GM12878 (cell line): ENCODE data around the gene CHMP1B. TPM values are rescaled to one million over a fixed set of nuclear protein-coding genes. Genes with fewer than 3 reads are reported as not detected.

Experiments used
- ATAC-seq: fragments of 200-7000 bp; cut with Tn5 transposase; 3 replicates; pipeline ENCODE4 v1.9.1; 2020; ENCODE audit warnings: mild to moderate bottlenecking, moderate library complexity
- BruUV-seq: library from RNA; stranded (reverse); fragments of 400-500 nt; replicated peaks from 2 replicates; lab custom pipeline; 2021; lab: Mats Ljungman, UMichigan
- CTCF ChIA-PET: fragments of 300-600 bp; sonication (Branson Sonifier 250); formaldehyde crosslinking; extraction: SDS; loops from one replicate; lab custom pipeline; 2021; ENCODE audit warnings: inconsistent platforms; lab: Yijun Ruan, JAX
- POLR2A ChIA-PET: fragments of 350-600 bp; formaldehyde crosslinking; extraction: SDS; loops from one replicate; lab custom pipeline; 2021; ENCODE audit warnings: inconsistent platforms; lab: Charles Lee
- RAD21 ChIA-PET: fragments of 300-600 bp; sonication (Branson Sonifier 250); formaldehyde crosslinking; loops from one replicate; lab custom pipeline; 2023; ENCODE audit warnings: antibody characterized with exemption; ENCODE audit not compliant: unreplicated experiment; lab: Charles Lee
- SMC1A ChIA-PET: fragments of 300-600 bp; sonication (Branson Sonifier 250); formaldehyde crosslinking; loops from one replicate; lab custom pipeline; 2023; ENCODE audit not compliant: unreplicated experiment, uncharacterized antibody; lab: Charles Lee
- DNase-seq: peaks from one replicate; pipeline ENCODE4 v3.0.0-alpha.2; 2011; ENCODE audit warnings: low read depth, low spot score
- FAIRE-seq: peaks from 3 replicates; lab custom pipeline; 2011; peaks lifted over from hg19 to GRCh38; lab: Jason Lieb, UNC
- H2AFZ ChIP-seq: 2 replicates; pipeline ENCODE4 v1.6.0; 2011; ENCODE audit warnings: low read depth, low read length, control low read depth; ENCODE audit not compliant: control insufficient read depth
- H3K27ac ChIP-seq: 2 replicates; pipeline ENCODE4 v1.5.1; 2011; ENCODE audit warnings: control low read depth; ENCODE audit not compliant: control insufficient read depth, insufficient read depth
- H3K27me3 ChIP-seq, 2 experiments: replicated peaks in 1 of 2; 2 replicates each; pipeline versions ENCODE4 v1.6.0 to v1.6.1; 2011; ENCODE audit warnings: low read length in 1 of 2; ENCODE audit not compliant: control insufficient read depth in 2 of 2, insufficient read depth in 2 of 2
- H3K36me3 ChIP-seq, 2 experiments: 2 replicates each; pipeline ENCODE4 v1.5.1; 2011; ENCODE audit warnings: low read length in 1 of 2; ENCODE audit not compliant: control insufficient read depth in 2 of 2, insufficient read depth in 2 of 2
- H3K4me1 ChIP-seq: 2 replicates; pipeline ENCODE4 v1.6.1; 2011; ENCODE audit warnings: mild to moderate bottlenecking, low read length, moderate library complexity, mixed read lengths; ENCODE audit not compliant: control insufficient read depth, insufficient read depth
- H3K4me2 ChIP-seq: 2 replicates; pipeline ENCODE4 v1.6.0; 2011; ENCODE audit warnings: control low read depth; ENCODE audit not compliant: control insufficient read depth, insufficient read depth
- H3K4me3 ChIP-seq: fragments of 200-600 bp; sonication (generic); 2 replicates; pipeline ENCODE4 v1.5.1; 2016
- H3K79me2 ChIP-seq: 2 replicates; pipeline ENCODE4 v1.6.0; 2011; ENCODE audit warnings: low read length; ENCODE audit not compliant: control insufficient read depth, insufficient read depth
- H3K9ac ChIP-seq: 2 replicates; pipeline ENCODE4 v1.8.0; 2011; ENCODE audit warnings: low read length, control low read depth, mixed read lengths; ENCODE audit not compliant: control insufficient read depth, insufficient read depth
- H3K9me3 ChIP-seq: replicated peaks from 3 replicates; pipeline ENCODE4 v1.5.1; 2011; ENCODE audit warnings: mild to moderate bottlenecking, low read length; ENCODE audit not compliant: control insufficient read depth, insufficient read depth
- H4K20me1 ChIP-seq: 2 replicates; pipeline ENCODE4 v1.6.0; 2011; ENCODE audit not compliant: control insufficient read depth, insufficient read depth
- ASH2L ChIP-seq: fragments of 300-600, 200-600 bp; sonication (generic); IDR thresholded peaks from 2 replicates; pipeline ENCODE4 v1.6.1; 2017; ENCODE audit warnings: low read depth, mild to moderate bottlenecking, borderline replicate concordance
- EZH2 ChIP-seq: IDR thresholded peaks from 2 replicates; pipeline ENCODE4 v1.6.1; 2012; ENCODE audit warnings: low read depth, mild to moderate bottlenecking, control low read depth, inconsistent platforms, low read length, borderline replicate concordance; ENCODE audit not compliant: control insufficient read depth
- HDGF ChIP-seq: fragments of 450-650 bp; IDR thresholded peaks from 2 replicates; pipeline ENCODE4 v1.6.1; 2016; ENCODE audit warnings: antibody characterized with exemption
- MYB ChIP-seq: fragments of 150-350 bp; IDR thresholded peaks from 2 replicates; pipeline ENCODE4 v1.6.1; 2014; ENCODE audit warnings: mild to moderate bottlenecking, low read depth, low read length, borderline replicate concordance
- NRF1 ChIP-seq: conservative IDR thresholded peaks from 2 replicates; pipeline ENCODE4 v1.6.1; 2011; ENCODE audit warnings: mild to moderate bottlenecking, low read depth, low read length, improper control_type of control experiment
- TAF1 ChIP-seq: IDR thresholded peaks from 2 replicates; pipeline ENCODE4 v1.6.1; 2011; ENCODE audit warnings: mild to moderate bottlenecking, low read depth, low read length, borderline replicate concordance
- TCF12 ChIP-seq: IDR thresholded peaks from 2 replicates; pipeline ENCODE4 v1.6.1; 2011; ENCODE audit warnings: low read depth, mild to moderate bottlenecking, low read length
- ZSCAN29 ChIP-seq: fragments of 450-650 bp; IDR thresholded peaks from 2 replicates; pipeline ENCODE4 v1.6.1; 2017; ENCODE audit warnings: mild to moderate bottlenecking, moderate library complexity
- WGBS: methylation state at CpG from one replicate; pipeline ENCODE4 v1.1.6; 2016; ENCODE audit warnings: low lambda C conversion rate; ENCODE audit not compliant: insufficient replicate concordance, insufficient coverage; ENCODE audit errors: missing lambda C conversion rate; 5-methylcytosine and 5-hydroxymethylcytosine counted together
- in situ Hi-C: fragments of 300-500 bp; cut with MboI; formaldehyde crosslinking; loops from 9 replicates; pipeline ENCODE4 v1.14.3; 2018; ENCODE audit warnings: mixed read lengths
- intact Hi-C: fragments of 100-400 bp; cut with micrococcal nuclease; formaldehyde crosslinking; loops from one replicate; pipeline ENCODE4 v1.14.2; 2022; ENCODE audit not compliant: unreplicated experiment
- polyA plus RNA-seq, 11 experiments: library from polyadenylated mRNA; depleted of rRNA in 4 of 11; unstranded in 6 of 11; stranded (reverse) in 5 of 11; fragments of >200 nt; fragmentation: Nextera tagmentation in 4 of 11; fragmentation: Illumina TruSeq in 1 of 11; extraction: Ambion mirVana in 4 of 11; extraction: Trizol in 1 of 11; gene quantifications; 1 replicate in 1 of 11; 2 replicates in 10 of 11; pipeline versions ENCODE4 v1.2.1 to v1.2.3, GENCODE V29; 2011 to 2016; ENCODE audit warnings: inconsistent platforms in 2 of 11, missing spikeins in 2 of 11, low read depth in 1 of 11
- total RNA-seq, 4 experiments: library from RNA; depleted of rRNA in 3 of 4; stranded (reverse); fragments of >200 nt in 3 of 4; fragmentation: Illumina TruSeq in 1 of 4; extraction: Trizol in 1 of 4; gene quantifications; 2 replicates each; pipeline versions ENCODE4 v1.2.1 to v1.2.3, GENCODE V29; 2013 to 2021
- TF ChIP-seq, protein P1 (sequence below): fragments of 450-650 bp; IDR thresholded peaks from 2 replicates; pipeline ENCODE4 v1.6.1; 2018; ENCODE audit warnings: mild to moderate bottlenecking, low read depth, moderate library complexity; ENCODE audit not compliant: partially characterized antibody

Gene CHMP1B
- total and polyA plus RNA-seq, 10 of the 15 experiments (the other 5 are each of a cell fraction or from before 2014, with no cell fraction given): 8.5 to 24.0 (median 18.6) TPM

DNA sequence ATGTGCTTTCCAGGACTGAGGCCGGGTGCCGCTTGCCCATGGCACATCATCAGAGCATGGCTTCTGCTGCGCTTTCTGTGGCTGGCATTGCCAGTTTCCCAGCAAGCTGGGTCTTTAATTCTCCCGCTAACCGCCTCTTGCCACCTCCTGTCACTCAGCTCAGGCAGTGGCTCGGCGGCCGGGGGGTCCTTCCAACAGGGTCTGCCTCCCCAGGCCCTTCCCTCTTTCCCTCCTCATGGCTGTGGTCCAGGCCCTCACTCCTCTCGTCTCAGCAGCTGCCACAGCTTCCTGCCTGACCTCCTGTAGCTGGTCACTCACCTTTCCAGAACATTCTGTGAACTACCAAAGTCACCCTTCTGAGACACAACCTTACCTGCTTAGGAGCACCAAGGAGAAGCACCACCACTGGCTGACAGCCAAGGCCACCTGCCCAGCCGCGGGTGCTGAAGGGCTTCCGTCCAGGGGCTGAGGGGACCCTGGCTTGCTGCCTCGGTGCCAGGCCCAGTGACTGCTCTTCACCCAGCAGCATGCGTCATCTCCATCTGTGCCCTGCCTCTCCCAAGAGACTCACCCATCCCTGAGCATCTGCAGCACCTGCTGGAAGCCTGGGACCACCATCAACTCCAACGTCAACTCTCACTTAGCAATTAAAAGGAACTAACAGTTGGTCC, 22.6 kb downstream of the CHMP1B start:
- RAD21 ChIA-PET: no interaction called here
- SMC1A ChIA-PET: no interaction called here
- FAIRE-seq (no peak), ATAC-seq (no peak), DNase-seq (no peak)
- Histone ChIP-seq H3K4me1 (no peaks in the 10 kb centered on the region), H3K4me3 (no peak overlapping the region), H4K20me1 (no peaks in the 10 kb centered on the region), H2AFZ (no peak overlapping the region), H3K27ac (no peak overlapping the region), H3K36me3 (no peaks in the 10 kb centered on the region), H3K27me3 (no peaks in the 10 kb centered on the region), H3K9me3 (no peaks in the 10 kb centered on the region), H3K4me2 (no peak overlapping the region), H3K9ac (no peak overlapping the region), H3K79me2 (no peaks in the 10 kb centered on the region)
- in situ Hi-C loops (no loop called here), intact Hi-C loops (loop anchor here (5.0 kb wide), 1 partner anchor 142 kb away; no protein-coding TSS in a partner anchor)
- WGBS: 61% methylated on average over 13 of the region's 15 CpGs
- no TSS peak for BruUV-seq
- CTCF ChIA-PET: interaction anchor here (1.9 kb wide), 1 partner anchor 13 kb away, joined by 4 read pairs; no protein-coding TSS in a partner anchor
- POLR2A ChIA-PET: no interaction called here
- TF ChIP-seq ZSCAN29 (no peak), HDGF (no peak), NRF1 (no peak), MYB (no peak), TCF12 (no peak)

DNA sequence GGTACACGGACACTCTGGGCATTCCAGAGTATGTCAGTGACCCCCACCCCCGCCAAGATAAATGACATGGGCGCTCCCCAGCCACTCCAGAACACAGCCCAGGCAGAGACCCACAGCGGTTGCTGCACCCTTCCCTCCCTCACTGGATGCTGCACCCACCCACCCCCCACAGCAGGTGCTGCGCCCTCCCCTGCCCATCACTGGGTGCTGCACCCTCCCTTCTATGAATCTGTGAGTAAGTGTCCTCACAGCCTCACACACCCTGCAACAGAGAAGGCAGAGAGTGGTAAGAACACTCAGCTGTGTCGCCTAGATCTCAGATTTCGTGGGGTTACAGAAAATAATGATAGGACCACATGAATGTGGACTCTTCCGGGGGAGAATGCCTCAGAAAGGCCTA, 23.5 kb downstream of the CHMP1B start:
- SMC1A ChIA-PET: no interaction called here
- H3K27me3 ChIP-seq: no peaks in the 10 kb centered on the region
- H4K20me1 ChIP-seq: no peaks in the 10 kb centered on the region
- DNase-seq (no peak), ATAC-seq (no peak), FAIRE-seq (no peak)
- CTCF ChIA-PET: interaction anchor here (1.9 kb wide), 1 partner anchor 12 kb away, joined by 4 read pairs; no protein-coding TSS in a partner anchor
- H3K9me3 ChIP-seq: no peaks in the 10 kb centered on the region
- no peak overlapping the region for H3K27ac ChIP-seq
- H3K36me3 ChIP-seq: no peaks in the 10 kb centered on the region
- BruUV-seq: no TSS peak
- no peak overlapping the region for H2AFZ ChIP-seq
- H3K79me2 ChIP-seq: no peaks in the 10 kb centered on the region
- in situ Hi-C loops (no loop called here), intact Hi-C loops (loop anchor here (5.0 kb wide), 1 partner anchor 142 kb away; no protein-coding TSS in a partner anchor)
- 67% methylated on average over 8 of the region's 8 CpGs for WGBS
- RAD21 ChIA-PET: no interaction called here
- POLR2A ChIA-PET: no interaction called here
- no peak for TF ChIP-seq TAF1
- TF ChIP-seq, protein P1, sequence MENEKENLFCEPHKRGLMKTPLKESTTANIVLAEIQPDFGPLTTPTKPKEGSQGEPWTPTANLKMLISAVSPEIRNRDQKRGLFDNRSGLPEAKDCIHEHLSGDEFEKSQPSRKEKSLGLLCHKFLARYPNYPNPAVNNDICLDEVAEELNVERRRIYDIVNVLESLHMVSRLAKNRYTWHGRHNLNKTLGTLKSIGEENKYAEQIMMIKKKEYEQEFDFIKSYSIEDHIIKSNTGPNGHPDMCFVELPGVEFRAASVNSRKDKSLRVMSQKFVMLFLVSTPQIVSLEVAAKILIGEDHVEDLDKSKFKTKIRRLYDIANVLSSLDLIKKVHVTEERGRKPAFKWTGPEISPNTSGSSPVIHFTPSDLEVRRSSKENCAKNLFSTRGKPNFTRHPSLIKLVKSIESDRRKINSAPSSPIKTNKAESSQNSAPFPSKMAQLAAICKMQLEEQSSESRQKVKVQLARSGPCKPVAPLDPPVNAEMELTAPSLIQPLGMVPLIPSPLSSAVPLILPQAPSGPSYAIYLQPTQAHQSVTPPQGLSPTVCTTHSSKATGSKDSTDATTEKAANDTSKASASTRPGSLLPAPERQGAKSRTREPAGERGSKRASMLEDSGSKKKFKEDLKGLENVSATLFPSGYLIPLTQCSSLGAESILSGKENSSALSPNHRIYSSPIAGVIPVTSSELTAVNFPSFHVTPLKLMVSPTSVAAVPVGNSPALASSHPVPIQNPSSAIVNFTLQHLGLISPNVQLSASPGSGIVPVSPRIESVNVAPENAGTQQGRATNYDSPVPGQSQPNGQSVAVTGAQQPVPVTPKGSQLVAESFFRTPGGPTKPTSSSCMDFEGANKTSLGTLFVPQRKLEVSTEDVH: no peak
- TF ChIP-seq ASH2L: no peak
- no peak for TF ChIP-seq EZH2
- no peaks in the 10 kb centered on the region for H3K4me1 ChIP-seq
- no peak overlapping the region for H3K4me3 ChIP-seq
- H3K4me2 ChIP-seq: no peak overlapping the region
- H3K9ac ChIP-seq: no peak overlapping the region
